Measurements from ENCODE around the gene BNC2.

The BNC2 gene

GRCh38 chr9:16585591-16585990 is 284.9 kb downstream of the BNC2 start:
- Histone ChIP-seq H3K4me3 (replicated peaks; ENCODE audit: insufficient read depth, low read length) (no peak overlapping the region), H3K27me3 (ENCODE audit: insufficient read depth, poor library complexity, severe bottlenecking) (no peaks in the 10 kb centered on the region), H3K27ac (replicated peaks) (no peak overlapping the region)
- no peak for TF ChIP-seq REST (IDR thresholded peaks at IDR 0.05; ENCODE audit: insufficient replicate concordance, low read depth)
- TF ChIP-seq CTCF (IDR thresholded peaks at IDR 0.05; ENCODE audit: insufficient read depth, low read length): no peak
- TF ChIP-seq GABPA (IDR thresholded peaks at IDR 0.05; ENCODE audit: low read depth): no peak
- no peak for TF ChIP-seq SPI1 (IDR thresholded peaks at IDR 0.05; ENCODE audit: borderline replicate concordance, low read depth)
- no peak for TF ChIP-seq POLR2AphosphoS5 (IDR thresholded peaks at IDR 0.05; ENCODE audit: low read depth)
- DNase-seq (ENCODE audit: low read depth in 1 of 2, low spot score in 1 of 2): no peak

GRCh38 chr9:16579872-16580432 is 290.5 kb downstream of the BNC2 start:
- TF ChIP-seq GABPA (IDR thresholded peaks at IDR 0.05; ENCODE audit: low read depth) (no peak), POLR2AphosphoS5 (IDR thresholded peaks at IDR 0.05; ENCODE audit: low read depth) (no peak), REST (IDR thresholded peaks at IDR 0.05; ENCODE audit: insufficient replicate concordance, low read depth) (no peak), CTCF (IDR thresholded peaks at IDR 0.05; ENCODE audit: insufficient read depth, low read length) (no peak), SPI1 (IDR thresholded peaks at IDR 0.05; ENCODE audit: borderline replicate concordance, low read depth) (peak; percentile 29; the same call in 1 of the 2 replicates)
- Histone ChIP-seq H3K4me3 (replicated peaks; ENCODE audit: insufficient read depth, low read length) (no peak overlapping the region), H3K27ac (replicated peaks) (no peak overlapping the region), H3K27me3 (ENCODE audit: insufficient read depth, poor library complexity, severe bottlenecking) (no peaks in the 10 kb centered on the region)
- no peak for DNase-seq (ENCODE audit: low read depth in 1 of 2, low spot score in 1 of 2)

DNA sequence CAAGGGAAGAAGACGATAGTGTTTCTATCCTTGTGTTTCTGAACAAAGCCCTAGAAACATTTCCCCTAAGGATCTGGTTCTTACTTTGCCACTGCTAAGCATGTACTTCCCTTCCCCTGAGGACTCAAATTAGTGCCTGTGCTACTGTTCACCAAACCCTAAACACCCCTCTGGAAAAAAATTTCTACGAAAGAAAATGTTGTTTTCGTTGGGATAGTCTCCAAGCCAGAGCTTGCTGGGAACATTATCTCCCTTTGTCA is 294.6 kb downstream of the BNC2 start:
- TF ChIP-seq CTCF (IDR thresholded peaks at IDR 0.05; ENCODE audit: insufficient read depth, low read length): no peak
- TF ChIP-seq POLR2AphosphoS5 (IDR thresholded peaks at IDR 0.05; ENCODE audit: low read depth): no peak
- no peak for TF ChIP-seq GABPA (IDR thresholded peaks at IDR 0.05; ENCODE audit: low read depth)
- TF ChIP-seq REST (IDR thresholded peaks at IDR 0.05; ENCODE audit: insufficient replicate concordance, low read depth): no peak
- no peak for TF ChIP-seq SPI1 (IDR thresholded peaks at IDR 0.05; ENCODE audit: borderline replicate concordance, low read depth)
- Histone ChIP-seq H3K27ac (replicated peaks) (no peak overlapping the region), H3K4me3 (replicated peaks; ENCODE audit: insufficient read depth, low read length) (no peak overlapping the region), H3K27me3 (ENCODE audit: insufficient read depth, poor library complexity, severe bottlenecking) (no peaks in the 10 kb centered on the region)
- DNase-seq (ENCODE audit: low read depth in 1 of 2, low spot score in 1 of 2): no peak
